Fibroblast of lung (primary cell): ENCODE measurements around the gene THAP2. TPM values are rescaled to one million over a fixed set of nuclear protein-coding genes. Genes with fewer than 3 reads are reported as not detected.
"Not testable (repeated sequence)": the region's sequence is repeated elsewhere in the genome, so short reads cannot be mapped to it uniquely, and the experiment has no call there.

Source experiments
- DNase-seq, 2 donors: peaks; one replicate each; pipeline versions ENCODE4 v3.0.0 to v3.0.0-alpha.2; 2010; ENCODE audit warnings: low read depth in 2 of 2
- H2AFZ ChIP-seq: 2 replicates; pipeline ENCODE4 v1.5.1; 2012; ENCODE audit warnings: low read length, control low read depth, inconsistent platforms
- H3K27ac ChIP-seq: 2 replicates; pipeline ENCODE4 v1.5.1; 2011; ENCODE audit warnings: low read length, control low read depth; ENCODE audit not compliant: insufficient read depth
- H3K27me3 ChIP-seq: 2 replicates; pipeline ENCODE4 v1.5.1; 2011; ENCODE audit warnings: mild to moderate bottlenecking, low read length; ENCODE audit not compliant: control insufficient read depth, insufficient read depth
- H3K36me3 ChIP-seq: 2 replicates; pipeline ENCODE4 v1.5.1; 2011; ENCODE audit warnings: low read length; ENCODE audit not compliant: control insufficient read depth, insufficient read depth
- H3K4me1 ChIP-seq: 2 replicates; pipeline ENCODE4 v1.5.1; 2011; ENCODE audit warnings: low read length; ENCODE audit not compliant: control insufficient read depth, insufficient read depth; ENCODE audit errors: extremely low read depth
- H3K4me2 ChIP-seq: 2 replicates; pipeline ENCODE4 v1.5.1; 2011; ENCODE audit warnings: low read length, control low read depth; ENCODE audit not compliant: insufficient read depth; ENCODE audit errors: extremely low read depth
- H3K4me3 ChIP-seq, 4 experiments: fragments of 200-600 bp in 1 of 4; sonication (generic) in 1 of 4; replicated peaks in 1 of 4; 2 replicates each; pipeline ENCODE4 v1.5.1; 2011 to 2016; ENCODE audit warnings: low read length in 4 of 4, low read depth in 3 of 4, mild to moderate bottlenecking in 3 of 4, control low read depth in 2 of 4, inconsistent platforms in 1 of 4, mixed read lengths in 1 of 4; ENCODE audit not compliant: insufficient read depth in 1 of 4; ENCODE audit errors: control extremely low read depth in 1 of 4
- H3K79me2 ChIP-seq: 2 replicates; pipeline ENCODE4 v1.5.1; 2012; ENCODE audit warnings: mild to moderate bottlenecking, low read length, inconsistent platforms; ENCODE audit not compliant: control insufficient read depth, insufficient read depth
- H3K9ac ChIP-seq: 2 replicates; pipeline ENCODE4 v1.5.1; 2011; ENCODE audit warnings: mild to moderate bottlenecking, low read length, control low read depth; ENCODE audit not compliant: insufficient read depth
- H3K9me3 ChIP-seq: 2 replicates; pipeline ENCODE4 v1.5.1; 2012; ENCODE audit warnings: low read depth, low read length; ENCODE audit not compliant: control insufficient read depth, insufficient read depth
- H4K20me1 ChIP-seq: 2 replicates; pipeline ENCODE4 v1.5.1; 2011; ENCODE audit warnings: low read length; ENCODE audit not compliant: control insufficient read depth, insufficient read depth; ENCODE audit errors: extremely low read depth
- EZH2 ChIP-seq: IDR thresholded peaks from 2 replicates; pipeline ENCODE4 v1.5.1; 2012; ENCODE audit warnings: low read length, control low read depth, mild to moderate bottlenecking; ENCODE audit errors: missing control alignments
- polyA plus RNA-seq, 2 donors: library from polyadenylated mRNA; depleted of rRNA in 1 of 2; stranded (reverse) in 1 of 2; unstranded in 1 of 2; fragments of >200 nt; gene quantifications; 2 replicates each; pipeline ENCODE4 v1.2.1, GENCODE V29; 2011 to 2012; ENCODE audit warnings: missing spikeins in 1 of 2
- total RNA-seq: library from RNA; depleted of rRNA; stranded (reverse); fragments of >200 nt; gene quantifications from 2 replicates; pipeline ENCODE4 v1.2.1, GENCODE V29; 2014
- TF ChIP-seq, protein P1 (sequence below), 2 donors: IDR thresholded peaks in 1 of 2; conservative IDR thresholded peaks in 1 of 2; 1 replicate in 1 of 2; 2 replicates in 1 of 2; pipeline ENCODE4 v1.5.1; 2011 to 2012; ENCODE audit warnings: low read length in 2 of 2, control low read depth in 1 of 2, inconsistent platforms in 1 of 2, low read depth in 1 of 2, mild to moderate bottlenecking in 1 of 2

THAP2 gene
- total and polyA plus RNA-seq, 2 donors (not counting 1 experiment from before 2014, with no cell fraction given) = 1.5 to 6.9 TPM

DNA sequence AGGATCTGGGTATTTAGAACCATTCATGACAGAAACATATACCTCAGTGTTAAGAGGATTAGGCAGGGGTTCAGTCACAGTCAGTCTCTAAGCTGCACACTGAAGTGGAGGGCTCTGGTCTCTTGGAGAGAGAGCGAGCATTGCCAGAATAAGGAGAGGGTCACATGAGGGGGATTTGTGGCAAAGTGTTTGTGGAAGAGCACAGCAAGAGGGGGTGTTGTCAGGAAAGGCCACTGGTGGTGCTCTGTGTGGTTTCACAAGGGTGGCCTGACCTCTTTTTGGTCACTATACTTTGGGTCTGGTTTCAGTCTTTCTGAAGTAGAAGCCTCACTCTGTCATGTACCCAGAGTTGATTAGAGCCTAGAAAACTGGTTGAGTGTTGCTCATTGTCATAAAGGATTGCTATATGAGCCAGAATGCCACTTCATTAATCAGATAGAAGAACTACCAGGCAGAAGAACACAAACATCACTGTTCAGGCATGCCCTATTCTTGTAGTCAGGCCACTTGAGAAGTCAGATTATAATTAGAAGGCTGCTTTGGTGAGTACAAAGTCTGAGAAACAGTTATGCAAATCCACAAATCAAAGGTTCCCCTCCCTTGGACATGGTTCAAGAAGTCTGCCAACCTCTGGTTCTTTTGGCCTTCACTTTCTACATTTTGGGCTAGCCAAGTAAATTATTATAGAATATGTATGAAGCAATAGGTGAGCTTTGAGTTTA, 30.2 kb downstream of the THAP2 start:
- DNase-seq = peak in 1 of 2 donors; percentile 16
- Histone ChIP-seq H3K9ac (no peak overlapping the region), H2AFZ (no peak overlapping the region)

DNA sequence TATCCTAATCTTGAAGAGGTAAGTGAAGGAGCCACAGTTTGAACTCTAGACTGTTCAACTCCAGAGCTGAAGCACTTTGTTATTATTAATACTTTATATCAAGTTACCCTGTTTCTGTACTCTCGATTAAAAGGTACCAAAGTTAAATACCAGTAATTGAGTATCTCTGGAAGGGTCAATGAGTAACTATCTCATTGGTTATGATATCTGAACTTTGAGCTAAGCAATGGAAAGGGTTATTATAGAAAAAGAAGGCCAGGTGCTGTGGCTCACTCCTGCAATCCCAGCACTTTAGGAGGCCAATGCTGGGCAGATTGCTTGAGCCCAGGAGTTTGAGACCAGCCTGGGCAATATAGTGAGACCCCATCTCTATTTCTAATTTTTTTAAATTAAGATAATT, 31.7 kb downstream of the THAP2 start:
- Histone ChIP-seq H3K4me3 (no peak overlapping the region), H3K36me3 (peaks cover 3% of the 10 kb centered on the region), H3K9ac (no peak overlapping the region), H4K20me1 (no peaks in the 10 kb centered on the region), H3K4me2 (no peak overlapping the region), H3K27ac (no peak overlapping the region), H3K9me3 (no peaks in the 10 kb centered on the region), H3K79me2 (no peaks in the 10 kb centered on the region), H3K27me3 (no peaks in the 10 kb centered on the region), H2AFZ (no peak overlapping the region), H3K4me1 (no peaks in the 10 kb centered on the region)
- DNase-seq = no peak
- TF ChIP-seq, protein P1, sequence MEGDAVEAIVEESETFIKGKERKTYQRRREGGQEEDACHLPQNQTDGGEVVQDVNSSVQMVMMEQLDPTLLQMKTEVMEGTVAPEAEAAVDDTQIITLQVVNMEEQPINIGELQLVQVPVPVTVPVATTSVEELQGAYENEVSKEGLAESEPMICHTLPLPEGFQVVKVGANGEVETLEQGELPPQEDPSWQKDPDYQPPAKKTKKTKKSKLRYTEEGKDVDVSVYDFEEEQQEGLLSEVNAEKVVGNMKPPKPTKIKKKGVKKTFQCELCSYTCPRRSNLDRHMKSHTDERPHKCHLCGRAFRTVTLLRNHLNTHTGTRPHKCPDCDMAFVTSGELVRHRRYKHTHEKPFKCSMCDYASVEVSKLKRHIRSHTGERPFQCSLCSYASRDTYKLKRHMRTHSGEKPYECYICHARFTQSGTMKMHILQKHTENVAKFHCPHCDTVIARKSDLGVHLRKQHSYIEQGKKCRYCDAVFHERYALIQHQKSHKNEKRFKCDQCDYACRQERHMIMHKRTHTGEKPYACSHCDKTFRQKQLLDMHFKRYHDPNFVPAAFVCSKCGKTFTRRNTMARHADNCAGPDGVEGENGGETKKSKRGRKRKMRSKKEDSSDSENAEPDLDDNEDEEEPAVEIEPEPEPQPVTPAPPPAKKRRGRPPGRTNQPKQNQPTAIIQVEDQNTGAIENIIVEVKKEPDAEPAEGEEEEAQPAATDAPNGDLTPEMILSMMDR (conservative IDR thresholded peaks at IDR 0.05 in 1 of 2, IDR thresholded peaks at IDR 0.05 in 1 of 2; ENCODE audit: low read depth in 1 of 2, low read length in 2 of 2) = no peak
- no peak for TF ChIP-seq EZH2

More for the DNA sequence above, 30.2 kb downstream of the THAP2 start:
- Histone ChIP-seq H3K9me3 (no peaks in the 10 kb centered on the region), H3K4me3 (no peak overlapping the region), H3K4me2 (no peak overlapping the region), H3K27ac (no peak overlapping the region), H3K36me3 (no peaks in the 10 kb centered on the region), H4K20me1 (no peaks in the 10 kb centered on the region), H3K4me1 (no peaks in the 10 kb centered on the region), H3K79me2 (no peaks in the 10 kb centered on the region), H3K27me3 (no peaks in the 10 kb centered on the region)
- TF ChIP-seq EZH2 = no peak
- TF ChIP-seq, protein P1 (conservative IDR thresholded peaks at IDR 0.05 in 1 of 2, IDR thresholded peaks at IDR 0.05 in 1 of 2; ENCODE audit: low read depth in 1 of 2, low read length in 2 of 2) = no peak

DNA sequence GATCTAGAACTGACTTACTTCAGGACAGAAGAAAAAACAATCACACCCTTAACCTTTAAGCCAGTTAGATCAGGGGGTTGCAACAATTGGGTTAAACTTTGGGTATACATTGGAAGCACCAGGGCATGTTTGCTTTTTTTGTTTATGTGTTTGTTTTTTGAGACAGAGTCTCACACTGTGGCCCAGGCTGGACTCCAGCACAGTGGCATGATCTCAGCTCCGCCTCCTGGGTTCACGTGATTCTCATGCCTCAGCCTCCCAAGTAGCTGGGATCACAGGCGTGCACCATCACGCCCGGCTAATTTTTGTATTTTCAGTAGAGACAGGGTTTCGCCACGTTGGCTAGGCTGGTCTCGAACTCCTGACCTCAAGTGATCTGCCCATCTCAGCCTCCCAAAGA, 38.1 kb downstream of the THAP2 start:
- not testable (repeated sequence) for H3K4me2 ChIP-seq, H3K36me3 ChIP-seq, H3K9me3 ChIP-seq, H3K4me3 ChIP-seq, H4K20me1 ChIP-seq, H3K27ac ChIP-seq, DNase-seq, H3K9ac ChIP-seq, H2AFZ ChIP-seq, H3K4me1 ChIP-seq, H3K79me2 ChIP-seq, H3K27me3 ChIP-seq
